Astrocyte (in vitro differentiated cells and primary cell): Measurements from ENCODE around the gene COL15A1.

Source experiments
- CTCF ChIP-seq: IDR thresholded peaks from 2 replicates; pipeline ENCODE4 v1.5.1; 2011; ENCODE audit warnings: low read depth, mild to moderate bottlenecking, inconsistent platforms, low read length, moderate library complexity; ENCODE audit not compliant: insufficient read depth
- EZH2 ChIP-seq: IDR thresholded peaks from 2 replicates; pipeline ENCODE4 v1.6.1; 2012; ENCODE audit warnings: mild to moderate bottlenecking, low read length, inconsistent platforms; ENCODE audit not compliant: insufficient read depth

- TF ChIP-seq CTCF (no peak), EZH2 (no peak)
These were observed 24.0 kb downstream of the COL15A1 start for GRCh38 chr9:98967680-98968079.
